Natural killer cell (primary cell): ENCODE data around the gene PLGLB2. TPM values are rescaled to one million over a fixed set of nuclear protein-coding genes. Genes with fewer than 3 reads are reported as not detected.
"Not testable (repeated sequence)": the region's sequence is repeated elsewhere in the genome, so short reads cannot be mapped to it uniquely, and the experiment has no call there.

Experiments
- ATAC-seq, 3 donors: fragments of 150-1000 bp in 2 of 3; fragments of 200-7000 bp in 1 of 3; cut with Tn5 transposase; 1 replicate in 1 of 3; 2 replicates in 2 of 3; pipeline ENCODE4 v1.10.0; 2021; ENCODE audit warnings: mild to moderate bottlenecking in 2 of 3, moderate library complexity in 2 of 3
- DNase-seq, 2 donors: peaks; one replicate each; pipeline versions ENCODE4 v3.0.0 to v3.0.0-alpha.2; 2013 to 2021; ENCODE audit warnings: mixed read lengths in 1 of 2
- H3K27ac ChIP-seq: one replicate; pipeline ENCODE4 v1.5.1; 2013; ENCODE audit warnings: mild to moderate bottlenecking, low read length
- H3K27me3 ChIP-seq: one replicate; pipeline ENCODE4 v1.6.1; 2013; ENCODE audit warnings: low read length; ENCODE audit not compliant: control insufficient read depth, insufficient read depth
- H3K36me3 ChIP-seq: one replicate; pipeline ENCODE4 v1.6.1; 2013; ENCODE audit warnings: low read length; ENCODE audit not compliant: control insufficient read depth, insufficient read depth
- H3K4me1 ChIP-seq: one replicate; pipeline ENCODE4 v1.6.1; 2013; ENCODE audit warnings: low read length; ENCODE audit not compliant: control insufficient read depth, insufficient read depth
- H3K4me3 ChIP-seq: one replicate; pipeline ENCODE4 v1.5.1; 2013; ENCODE audit warnings: low read length
- H3K9me3 ChIP-seq: one replicate; pipeline ENCODE4 v1.6.1; 2013; ENCODE audit warnings: low read length; ENCODE audit not compliant: control insufficient read depth, insufficient read depth
- H3K27ac Mint-ChIP-seq, 2 donors: one replicate each; pipeline ENCODE4 v1.8.0; 2022; ENCODE audit warnings: mild to moderate bottlenecking in 2 of 2, mixed read lengths in 2 of 2, moderate library complexity in 1 of 2
- H3K27me3 Mint-ChIP-seq, 2 donors: one replicate each; pipeline ENCODE4 v1.8.0; 2022; ENCODE audit warnings: low read depth in 2 of 2, mixed read lengths in 2 of 2
- H3K36me3 Mint-ChIP-seq: one replicate; pipeline ENCODE4 v1.8.0; 2022; ENCODE audit warnings: mixed read lengths
- H3K4me1 Mint-ChIP-seq, 2 donors: one replicate each; pipeline ENCODE4 v1.8.0; 2022; ENCODE audit warnings: mixed read lengths in 2 of 2
- H3K4me3 Mint-ChIP-seq: one replicate; pipeline ENCODE4 v1.8.0; 2022; ENCODE audit warnings: mild to moderate bottlenecking, moderate library complexity, mixed read lengths
- H3K9me3 Mint-ChIP-seq, 2 donors: one replicate each; pipeline ENCODE4 v1.8.0; 2022; ENCODE audit warnings: mixed read lengths in 2 of 2
- WGBS: methylation state at CpG from one replicate; pipeline ENCODE4 v1.1.7; 2013; ENCODE audit warnings: missing lambda C conversion rate; ENCODE audit not compliant: insufficient coverage; 5-methylcytosine and 5-hydroxymethylcytosine counted together
- intact Hi-C: fragments of 100-400 bp; cut with micrococcal nuclease; formaldehyde crosslinking; loops from one replicate; pipeline ENCODE4 v1.14.2; 2022
- total RNA-seq, 4 donors: library from RNA; stranded (reverse); fragments of 120-200 nt in 1 of 4; gene quantifications; one replicate each; pipeline versions ENCODE4 v1.2.3 to v1.2.4, GENCODE V29; 2013 to 2022

Gene PLGLB2
- total RNA-seq, 3 donors from 2014 or later (not counting 1 experiment from before 2014, with no cell fraction given): 3.1 to 4.1 (median 3.5) TPM

DNA sequence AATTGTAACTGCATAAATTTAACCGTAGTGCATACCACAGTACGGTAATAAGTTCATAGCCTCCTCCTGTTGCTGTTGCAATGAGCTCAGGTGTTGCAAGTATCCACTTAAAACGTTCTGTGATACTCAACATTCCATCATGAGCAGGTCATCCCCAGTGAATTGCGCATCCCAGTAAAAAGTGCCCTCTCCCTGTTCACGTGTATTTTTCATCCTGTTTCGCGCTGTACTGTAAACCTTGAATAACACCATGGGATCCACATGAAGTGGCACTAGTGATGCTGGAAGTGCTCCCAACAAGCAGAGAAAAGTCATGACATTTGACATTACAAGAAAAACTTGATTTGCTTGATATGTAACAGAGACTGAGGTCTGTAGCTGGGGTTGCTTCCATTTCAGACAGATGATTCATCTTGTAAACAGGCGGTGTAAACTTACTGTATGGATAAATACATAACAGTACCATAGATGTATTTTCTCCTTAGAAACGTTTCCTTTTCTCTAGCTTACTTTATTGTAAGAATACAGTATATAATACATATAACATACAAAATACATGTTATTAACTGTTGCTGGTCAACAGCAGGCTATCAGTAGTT is 2.4 kb upstream of the PLGLB2 start:
- H3K9me3 ChIP-seq, H3K27ac Mint-ChIP-seq, H3K36me3 Mint-ChIP-seq, H3K27me3 Mint-ChIP-seq, intact Hi-C loops, H3K4me1 Mint-ChIP-seq, H3K4me3 Mint-ChIP-seq, ATAC-seq, H3K4me3 ChIP-seq, H3K9me3 Mint-ChIP-seq, H3K36me3 ChIP-seq, H3K27ac ChIP-seq, DNase-seq, H3K4me1 ChIP-seq, H3K27me3 ChIP-seq: not testable (repeated sequence)
- WGBS: 97% methylated on average over 4 of the region's 9 CpGs

DNA sequence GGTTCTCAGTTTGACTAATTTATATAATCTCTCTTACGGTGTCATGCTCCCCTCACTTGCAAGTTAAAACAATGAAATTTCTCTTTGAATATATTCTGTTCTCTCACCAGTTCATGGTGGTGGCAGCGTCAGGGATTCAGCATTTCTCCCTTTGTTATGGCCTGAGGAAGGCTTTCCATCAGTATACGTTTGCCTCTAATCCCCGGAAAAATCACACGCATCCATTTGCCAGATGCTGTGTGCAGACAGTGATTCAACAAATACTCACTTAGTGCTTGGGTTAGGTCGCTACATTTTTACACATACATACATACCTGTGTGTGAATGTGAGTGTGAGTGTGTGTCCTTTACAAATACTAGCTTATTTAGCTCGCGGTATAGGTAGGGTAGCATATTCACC is 637 bp downstream of the PLGLB2 start:
- H3K27me3 ChIP-seq, H3K27ac ChIP-seq, H3K4me1 Mint-ChIP-seq, H3K4me1 ChIP-seq, intact Hi-C loops, H3K4me3 ChIP-seq, ATAC-seq, H3K4me3 Mint-ChIP-seq, H3K27ac Mint-ChIP-seq, H3K36me3 Mint-ChIP-seq, H3K27me3 Mint-ChIP-seq, H3K9me3 ChIP-seq, DNase-seq, H3K9me3 Mint-ChIP-seq, H3K36me3 ChIP-seq: not testable (repeated sequence)
- no CpG with 5 or more reads among the region's 8 CpGs for WGBS

DNA sequence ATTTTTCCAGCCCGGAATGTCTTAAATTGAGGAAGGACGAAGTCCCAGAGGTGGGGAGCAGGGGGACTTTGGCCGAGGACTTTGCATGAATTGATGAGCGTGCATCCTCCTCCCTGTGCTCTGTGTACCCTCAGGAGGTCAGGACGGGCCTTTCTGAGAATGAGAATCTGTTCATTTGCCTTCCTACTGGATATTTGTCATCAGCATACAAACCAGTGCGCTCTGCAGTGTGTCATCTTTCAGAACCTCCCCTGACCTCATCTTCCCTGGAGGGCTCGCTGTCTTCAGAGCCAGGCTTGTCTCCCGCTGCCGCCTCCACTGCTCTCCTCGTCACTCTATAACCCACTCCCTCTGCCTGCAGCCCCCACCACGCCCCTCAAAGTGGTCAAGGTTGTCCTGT is 2.7 kb downstream of the PLGLB2 start:
- not testable (repeated sequence) for H3K27ac ChIP-seq

DNA sequence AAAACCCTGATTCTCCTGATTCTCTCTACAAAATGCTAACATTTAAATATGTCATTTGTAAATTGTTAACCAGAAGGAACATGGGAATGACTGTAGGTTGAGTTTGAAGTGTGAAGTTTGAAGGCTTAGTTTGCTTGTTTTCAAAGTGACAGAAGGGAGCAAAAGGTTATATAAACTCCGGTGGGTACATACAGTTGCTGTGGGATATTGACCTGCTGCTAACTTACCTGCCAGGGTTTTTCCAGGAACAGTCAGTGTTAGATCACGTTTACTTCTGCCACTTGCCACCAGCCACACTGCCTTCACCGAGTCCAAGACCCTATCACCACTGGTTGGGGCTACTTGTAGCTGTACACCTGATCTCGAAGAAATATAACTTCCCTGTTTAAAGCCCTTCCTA is 6.9 kb downstream of the PLGLB2 start:
- H3K9me3 ChIP-seq, H3K36me3 Mint-ChIP-seq, H3K4me3 ChIP-seq, H3K27me3 Mint-ChIP-seq, ATAC-seq, H3K36me3 ChIP-seq, H3K4me1 Mint-ChIP-seq, H3K4me3 Mint-ChIP-seq, H3K4me1 ChIP-seq, intact Hi-C loops, H3K27me3 ChIP-seq, H3K9me3 Mint-ChIP-seq, H3K27ac ChIP-seq, H3K27ac Mint-ChIP-seq, DNase-seq: not testable (repeated sequence)
- WGBS: 60% methylated on average over 1 of the region's 4 CpGs

More for the DNA sequence above, 2.7 kb downstream of the PLGLB2 start:
- H3K36me3 Mint-ChIP-seq, H3K4me3 ChIP-seq, H3K9me3 Mint-ChIP-seq, ATAC-seq, H3K4me3 Mint-ChIP-seq, H3K4me1 Mint-ChIP-seq, H3K36me3 ChIP-seq, H3K27ac Mint-ChIP-seq, intact Hi-C loops, H3K4me1 ChIP-seq, DNase-seq, H3K27me3 Mint-ChIP-seq, H3K27me3 ChIP-seq, H3K9me3 ChIP-seq: not testable (repeated sequence)
- WGBS: no CpG with 5 or more reads among the region's 11 CpGs

Other genes starting within 250 kb of the PLGLB2 start
- gene RGPD2, start 77.7 kb downstream of the PLGLB2 start, total RNA-seq: 1 to 10 TPM in 2 of 3 donors, under 1 TPM in 1; 0.66 to 7.0 (median 1.8) TPM